GM18502 (cell line): ENCODE results near the gene SYPL1.

Experiments used
- ATAC-seq: cut with Tn5 transposase; IDR thresholded peaks from one replicate; pipeline ENCODE4 v1.9.1; 2021; ENCODE audit warnings: mild to moderate bottlenecking; ENCODE audit not compliant: unreplicated experiment, poor library complexity

Gene SYPL1

DNA sequence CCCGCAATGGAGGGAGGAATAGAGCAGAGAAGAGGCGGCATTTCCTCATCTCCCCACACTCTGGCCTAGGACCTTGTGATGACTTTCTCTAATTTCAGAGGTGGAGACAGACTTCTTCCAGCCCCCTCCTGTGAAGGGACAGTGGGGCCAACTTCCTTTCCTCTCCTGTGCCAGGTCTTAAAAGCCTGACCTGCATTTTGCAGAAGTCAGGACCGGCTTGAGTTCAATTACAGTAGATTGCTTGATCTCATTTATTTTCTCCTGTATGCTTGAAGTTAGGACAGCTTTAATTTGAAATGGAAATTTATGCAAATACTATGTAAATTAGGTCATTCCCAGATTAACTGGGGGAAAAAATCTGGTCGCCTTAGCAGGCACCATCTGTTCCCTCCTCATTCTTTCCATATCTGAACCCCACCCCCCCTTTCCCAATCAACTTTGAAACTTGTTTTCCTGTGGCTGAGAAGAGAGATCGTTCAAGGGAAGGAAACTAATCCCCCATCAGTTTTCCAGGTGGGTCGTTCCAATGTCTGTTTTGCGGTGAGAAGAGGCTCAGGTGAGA lies 57.1 kb downstream of the SYPL1 start:
- no peak for ATAC-seq

DNA sequence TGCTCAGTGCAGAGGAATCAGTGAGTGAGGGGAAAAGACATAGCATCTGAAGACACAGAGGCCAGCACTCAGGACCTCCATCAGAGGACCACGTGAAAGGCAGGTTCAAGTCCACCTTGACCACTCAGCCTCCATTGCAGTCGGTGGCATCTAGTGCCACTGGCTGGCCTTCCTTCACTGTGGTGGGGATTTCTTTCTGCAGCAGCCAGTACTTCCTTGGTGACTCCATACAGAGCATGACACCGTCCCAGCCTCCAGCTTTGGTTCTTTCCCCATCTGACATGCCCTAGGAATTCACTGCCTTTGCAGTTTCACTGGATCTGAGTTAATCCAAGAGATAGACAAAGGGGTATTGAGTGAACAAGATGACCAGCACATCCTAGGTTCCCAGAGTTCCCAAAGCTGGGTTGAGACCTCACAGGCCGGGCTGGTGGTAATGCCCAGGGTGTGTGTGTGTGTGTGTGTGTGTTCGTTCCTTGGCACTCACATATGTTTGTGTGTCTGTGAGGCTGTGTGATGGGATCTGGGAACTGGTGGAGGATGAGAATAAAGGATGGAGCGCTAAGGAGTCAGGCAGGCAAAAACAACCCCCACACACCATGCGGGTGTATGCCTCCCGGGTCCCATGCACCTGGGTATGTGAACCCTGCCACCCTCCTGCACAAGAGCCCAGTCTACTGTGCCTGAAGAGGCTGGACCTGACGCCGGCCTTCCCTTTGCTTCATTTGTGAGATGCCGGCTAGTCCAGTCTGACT lies 57.8 kb downstream of the SYPL1 start:
- ATAC-seq = no peak

DNA sequence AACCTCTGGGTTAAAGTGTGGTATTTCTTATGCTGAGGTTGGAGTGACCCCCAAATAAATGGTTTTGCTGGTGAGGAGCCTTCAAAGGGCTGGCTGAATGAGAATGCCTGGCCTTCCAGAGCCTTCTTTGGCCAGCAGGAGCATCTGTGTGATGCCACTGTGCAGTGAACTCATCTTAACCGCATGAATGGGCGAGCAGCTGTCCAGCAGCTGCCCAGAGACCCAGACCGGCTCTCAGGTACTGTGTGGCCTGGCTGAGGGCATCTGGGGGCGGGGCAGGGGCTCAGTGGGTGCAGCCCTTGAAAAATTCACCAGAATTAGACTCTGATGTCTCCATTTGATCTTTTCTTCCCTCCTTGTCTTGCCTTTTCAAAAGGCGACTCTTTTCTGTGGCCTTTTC lies 59.0 kb downstream of the SYPL1 start:
- ATAC-seq = no peak

DNA sequence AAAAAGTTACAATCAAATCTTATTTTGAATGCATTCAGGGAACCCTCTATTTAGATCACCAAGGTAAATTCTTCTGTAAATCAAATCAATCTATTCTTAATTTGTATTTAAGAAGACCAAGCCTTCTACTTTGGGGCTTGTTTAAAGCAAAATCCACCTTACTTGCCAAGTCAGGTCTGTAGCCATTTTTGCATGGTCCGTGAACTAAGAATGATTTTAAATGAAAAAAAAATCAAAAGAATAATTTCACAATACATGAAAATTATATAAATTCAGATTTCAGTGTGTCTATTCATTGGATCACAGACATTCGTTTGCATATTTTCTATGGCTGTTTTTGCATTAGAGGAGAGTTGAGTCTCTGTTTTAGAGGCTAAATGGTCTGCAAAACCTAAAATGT lies 59.4 kb downstream of the SYPL1 start:
- no peak for ATAC-seq

DNA sequence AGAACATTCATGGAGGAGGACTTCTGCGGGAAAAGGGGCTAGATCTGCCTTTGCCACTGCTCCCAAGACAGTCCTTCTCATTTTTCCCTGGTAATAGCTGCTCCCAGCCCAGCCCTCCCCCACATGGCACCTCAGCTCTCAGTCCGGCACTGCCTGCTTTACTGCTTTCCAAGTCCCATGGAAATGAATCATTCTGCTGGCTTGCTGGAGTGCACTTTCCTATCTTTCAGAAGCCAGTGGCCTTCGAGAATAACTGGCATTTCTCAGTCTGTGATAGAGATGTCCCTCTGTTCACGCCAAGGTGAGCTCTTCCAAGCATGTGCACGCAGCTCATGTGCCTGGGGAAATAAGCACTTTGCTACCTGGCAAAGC lies 61.4 kb downstream of the SYPL1 start:
- ATAC-seq = no peak

DNA sequence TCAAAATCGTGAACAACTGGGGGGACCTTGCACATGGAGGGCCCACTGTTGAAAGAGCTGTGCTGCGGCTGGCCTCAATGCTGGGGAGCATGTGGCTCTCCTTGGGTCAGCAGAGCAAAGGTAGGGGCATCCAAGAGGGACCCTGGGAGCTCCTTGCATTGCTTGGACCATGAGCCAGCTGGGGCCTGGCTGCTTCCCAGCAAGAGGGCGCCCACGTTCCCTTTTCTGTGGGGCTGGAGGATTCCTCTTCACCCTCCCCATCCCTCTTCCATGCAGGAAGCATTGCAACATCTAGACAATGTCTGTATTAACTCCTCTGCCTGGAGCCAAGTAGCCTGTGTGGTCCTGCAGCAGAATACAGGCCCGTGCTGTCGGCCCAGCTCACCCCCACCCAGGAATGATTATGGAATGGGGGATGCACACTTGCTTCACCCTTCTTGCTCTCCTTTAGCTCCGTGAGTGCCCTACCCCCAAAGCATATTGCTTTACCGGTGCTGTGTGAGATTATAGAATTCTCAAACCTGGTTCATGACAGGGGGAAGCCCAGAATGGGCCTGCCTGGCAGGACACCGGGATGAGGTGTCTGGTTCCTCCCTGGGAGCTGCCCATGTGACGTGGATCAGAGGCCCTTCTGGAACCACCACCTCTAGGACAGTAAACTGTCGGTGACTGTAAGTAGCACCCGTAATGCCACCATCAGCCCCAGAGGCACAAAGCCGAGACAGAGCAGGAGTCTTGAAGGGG lies 61.9 kb downstream of the SYPL1 start:
- no peak for ATAC-seq

DNA sequence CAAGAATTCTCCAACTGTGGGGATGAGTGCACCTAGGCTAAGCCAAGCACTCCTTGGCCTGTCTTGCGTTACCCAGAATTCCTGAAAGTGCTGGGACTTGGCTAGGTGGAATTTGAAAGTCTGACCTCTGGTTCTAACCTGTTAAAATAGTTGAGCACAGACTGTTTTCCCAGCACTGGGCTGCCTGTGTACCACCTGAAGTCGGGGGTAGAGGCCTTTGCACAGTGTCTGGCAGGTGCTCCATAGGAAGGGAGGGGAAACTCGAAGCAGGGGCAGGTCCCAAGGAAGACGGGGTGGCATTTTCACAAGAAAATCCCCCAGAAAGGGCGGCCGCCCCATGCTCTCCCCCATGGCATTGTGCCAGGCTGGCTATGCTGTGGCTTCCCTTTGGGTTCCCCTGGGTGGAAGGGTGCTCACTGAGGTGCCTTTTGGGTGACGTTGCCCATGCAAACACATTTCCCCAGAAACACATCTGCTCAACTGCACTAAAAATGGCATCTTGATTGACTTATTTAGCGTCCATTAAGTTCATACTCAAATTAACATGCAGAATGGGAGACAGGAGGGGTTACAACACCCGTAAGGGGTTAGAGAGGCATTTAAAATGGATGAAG lies 62.9 kb downstream of the SYPL1 start:
- ATAC-seq = no peak

DNA sequence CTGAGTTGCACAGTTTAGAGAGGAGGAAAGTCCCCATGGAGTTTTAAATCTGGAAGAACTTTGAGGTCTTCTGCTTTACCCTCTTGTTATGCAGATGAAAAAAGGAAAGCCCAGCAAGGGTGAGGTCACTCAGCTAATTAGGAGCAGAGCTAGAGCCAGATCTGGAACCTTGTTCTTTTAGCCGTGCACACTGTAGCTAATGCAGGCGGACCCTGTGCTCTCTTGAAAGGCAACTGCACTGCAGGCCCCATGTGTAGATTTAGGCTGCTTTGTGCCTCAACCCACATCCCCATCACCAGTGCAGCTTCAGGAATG lies 63.4 kb downstream of the SYPL1 start:
- no peak for ATAC-seq

DNA sequence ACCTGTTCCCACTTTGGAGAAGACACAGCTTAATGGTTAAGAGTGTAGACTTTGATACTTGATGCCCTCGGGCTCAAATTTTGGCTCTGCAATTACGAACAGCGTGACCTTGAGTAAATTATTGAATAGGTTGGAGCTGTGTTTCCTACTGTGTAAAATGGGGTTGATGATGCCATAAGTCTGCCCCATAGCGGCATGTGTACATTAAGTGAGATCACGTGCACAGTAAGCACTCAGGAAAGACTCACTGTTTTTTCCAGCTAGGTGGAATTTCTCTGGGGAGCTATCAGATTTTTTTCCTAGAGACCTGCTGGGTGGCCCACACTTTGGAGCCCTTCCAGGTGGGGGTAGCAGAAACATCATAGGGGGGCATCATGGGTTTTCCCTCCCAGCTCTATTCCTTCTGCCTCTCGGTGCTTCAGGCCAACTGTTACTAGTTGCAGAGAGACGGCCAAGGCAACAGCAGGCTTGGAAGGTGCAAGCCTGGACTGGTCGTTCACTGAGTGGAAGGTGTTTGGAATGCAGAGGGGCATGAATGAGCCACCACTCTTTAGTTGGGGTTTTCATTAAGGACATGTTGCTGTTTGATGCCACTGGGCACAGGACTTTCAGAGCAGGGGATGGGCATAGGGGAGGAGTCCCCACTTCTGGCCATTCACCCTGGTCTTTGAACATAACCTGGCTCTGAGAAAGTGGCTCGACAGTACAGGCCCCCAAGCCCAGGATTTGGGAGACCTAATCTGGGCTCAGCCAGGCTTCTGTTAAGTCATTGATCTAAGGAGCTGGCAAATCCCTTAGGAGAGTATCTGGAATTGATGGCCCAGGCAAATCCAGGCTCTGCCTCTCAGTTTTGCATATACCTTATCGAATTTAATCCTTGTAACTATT lies 64.0 kb downstream of the SYPL1 start:
- ATAC-seq = no peak

DNA sequence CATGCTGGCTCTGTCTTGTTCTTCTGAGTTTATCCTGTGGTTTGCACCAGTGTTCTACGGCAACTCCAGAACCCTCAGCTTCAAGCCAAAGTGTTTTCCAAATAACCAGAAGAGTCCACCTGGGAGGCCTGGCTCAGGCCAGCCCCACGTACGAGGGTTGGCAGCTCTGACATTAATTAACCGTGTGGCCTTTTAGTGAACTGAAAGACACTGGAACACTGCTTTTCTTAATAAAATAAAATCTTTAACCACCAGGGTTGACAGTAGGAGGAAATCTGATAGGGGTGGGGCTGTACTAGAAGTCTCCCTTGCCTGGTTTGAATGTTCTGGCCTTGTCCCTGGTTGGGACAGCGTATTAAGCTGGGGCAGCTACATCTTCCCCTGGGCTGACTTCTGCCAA lies 64.9 kb downstream of the SYPL1 start:
- no peak for ATAC-seq

DNA sequence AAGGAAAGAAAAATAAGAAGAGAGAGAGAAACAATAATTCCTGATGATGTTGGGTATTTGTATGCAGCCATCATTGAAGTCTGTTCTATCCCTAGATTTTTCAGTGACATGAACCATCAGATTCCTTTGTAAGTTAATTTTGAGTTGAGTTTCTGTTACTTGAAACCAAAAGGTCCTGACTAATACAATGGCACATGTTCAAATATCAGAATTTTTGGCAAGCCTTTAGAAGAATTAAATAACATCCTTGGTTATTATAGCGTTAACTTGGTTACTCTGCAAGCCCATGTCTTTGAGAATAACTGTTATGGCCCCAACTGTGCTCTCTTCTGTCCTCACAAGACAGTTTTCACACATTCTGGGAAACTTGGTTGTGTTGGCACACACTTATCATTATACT lies 66.5 kb downstream of the SYPL1 start:
- ATAC-seq = no peak

DNA sequence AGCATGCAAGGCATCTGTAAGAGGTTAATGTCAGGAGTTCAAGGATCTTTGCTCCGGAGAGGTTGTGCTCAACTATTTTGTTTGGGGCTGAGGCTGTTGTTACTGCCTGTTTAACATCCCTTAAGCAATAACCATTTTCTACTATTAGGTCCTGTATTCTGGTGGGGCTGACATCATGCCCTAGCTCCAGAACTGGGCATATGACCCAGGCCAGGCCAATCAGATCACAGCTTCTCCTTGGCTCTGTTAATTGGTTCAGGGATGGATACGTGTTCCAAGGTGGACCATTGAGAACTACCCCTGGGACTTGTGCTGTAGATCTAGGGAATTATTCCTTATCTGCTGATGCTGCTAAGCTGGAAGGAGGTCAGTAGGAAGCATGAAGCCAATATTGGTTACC lies 67.0 kb downstream of the SYPL1 start:
- ATAC-seq = no peak

DNA sequence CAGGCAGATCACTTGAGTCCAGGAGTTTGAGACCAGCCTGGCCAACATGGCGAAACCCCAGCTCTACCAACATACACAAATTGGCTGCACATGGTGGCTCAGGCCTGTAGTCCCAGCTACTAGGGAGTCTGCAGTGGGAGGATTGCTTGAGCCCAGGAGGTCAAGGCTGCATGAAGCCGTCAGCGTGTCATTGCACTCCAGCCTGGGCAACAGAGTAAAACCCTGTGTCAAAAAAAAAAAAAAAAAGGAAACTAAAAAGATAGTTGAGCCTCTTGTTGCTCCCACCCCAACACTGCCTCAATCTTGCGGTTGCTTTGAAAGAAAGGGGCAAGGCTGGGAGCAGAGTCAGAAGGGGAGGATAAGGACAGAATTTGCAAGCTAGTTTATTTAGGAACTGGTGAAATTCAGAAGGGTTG lies 69.9 kb downstream of the SYPL1 start:
- no peak for ATAC-seq

DNA sequence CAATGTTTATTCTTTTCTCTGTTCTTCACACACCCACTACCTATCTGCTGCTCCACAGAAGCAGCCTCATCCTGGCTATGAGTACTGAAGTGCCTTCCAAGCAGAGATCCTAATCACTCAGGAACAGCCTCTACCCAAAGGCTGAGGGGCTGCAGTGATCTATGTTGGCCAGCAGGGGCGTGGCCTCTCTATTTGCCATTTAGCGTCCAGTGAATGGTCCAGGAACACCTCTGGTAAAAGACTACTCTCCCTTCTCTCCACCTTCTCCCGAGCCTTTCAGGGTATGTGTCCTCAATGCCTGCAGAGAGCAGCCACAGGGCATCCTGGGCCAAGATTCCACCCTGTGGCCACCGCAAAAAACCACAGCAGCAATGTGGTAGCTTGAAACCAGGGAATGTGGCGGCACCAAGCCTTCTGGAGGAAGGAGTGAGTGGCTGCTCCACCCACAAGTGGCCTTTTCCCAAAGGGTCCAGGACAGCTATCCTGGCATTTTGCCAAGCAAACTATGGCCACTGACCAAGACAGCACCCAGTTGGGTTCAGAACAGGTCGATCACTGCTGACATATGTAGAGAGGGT lies 70.9 kb downstream of the SYPL1 start:
- ATAC-seq = no peak
